Prostate gland (tissue), 2 donors: Measurements from ENCODE around the gene DOCK2.

Source experiments
- CTCF ChIP-seq, 4 experiments: fragments of 200-600 bp in 2 of 4; fragments of 450-650 bp in 2 of 4; sonication (generic) in 2 of 4; IDR thresholded peaks; 1 replicate in 3 of 4; 2 replicates in 1 of 4; pipeline ENCODE4 v1.5.1; 2016 to 2019; ENCODE audit warnings: antibody characterized with exemption in 4 of 4, mild to moderate bottlenecking in 2 of 4, moderate library complexity in 2 of 4
- POLR2A ChIP-seq: fragments of 450-650 bp; IDR thresholded peaks from one replicate; pipeline ENCODE4 v1.6.1; 2016; ENCODE audit warnings: antibody characterized with exemption, mild to moderate bottlenecking
- POLR2AphosphoS5 ChIP-seq: sonication (generic); formaldehyde crosslinking; IDR thresholded peaks from one replicate; pipeline ENCODE4 v1.6.1; 2017; ENCODE audit warnings: antibody characterized with exemption

GRCh38 chr5:169950333-169950732 lies 313.3 kb downstream of the DOCK2 start:
- no peak for TF ChIP-seq POLR2AphosphoS5
- TF ChIP-seq CTCF (IDR thresholded peaks at IDR 0.05): no peak
- no peak for TF ChIP-seq POLR2A
